WTC11 (cell line): ENCODE results near the gene DTWD2.

Source experiments
- CTCF ChIP-seq: fragments of 200-600 bp; IDR thresholded peaks from 2 replicates; pipeline ENCODE4 v1.8.0; 2022; ENCODE audit warnings: antibody characterized with exemption
- ESRRA ChIP-seq: sonication (generic); formaldehyde crosslinking; IDR thresholded peaks from 2 replicates; pipeline ENCODE4 v1.8.1; 2022; ENCODE audit warnings: mild to moderate bottlenecking, missing genetic modification reagents, borderline replicate concordance
- IRF2 ChIP-seq: sonication (generic); formaldehyde crosslinking; IDR thresholded peaks from 2 replicates; pipeline ENCODE4 v1.8.0; 2022; ENCODE audit warnings: low read depth, missing genetic modification reagents, borderline replicate concordance
- MAX ChIP-seq: sonication (generic); formaldehyde crosslinking; IDR thresholded peaks from 2 replicates; pipeline ENCODE4 v1.8.0; 2022; ENCODE audit warnings: mild to moderate bottlenecking, missing genetic modification reagents
- PREB ChIP-seq: sonication (generic); formaldehyde crosslinking; IDR thresholded peaks from 2 replicates; pipeline ENCODE4 v1.8.1; 2022; ENCODE audit warnings: mild to moderate bottlenecking, missing genetic modification reagents, moderate library complexity, borderline replicate concordance
- USF2 ChIP-seq: sonication (generic); formaldehyde crosslinking; IDR thresholded peaks from 2 replicates; pipeline ENCODE4 v1.8.1; 2023; ENCODE audit warnings: mild to moderate bottlenecking, missing genetic modification reagents, moderate library complexity
- ZNF512 ChIP-seq: sonication (generic); formaldehyde crosslinking; IDR thresholded peaks from 2 replicates; pipeline ENCODE4 v1.8.1; 2022; ENCODE audit warnings: missing genetic modification reagents, borderline replicate concordance

- no peak for TF ChIP-seq CTCF
- TF ChIP-seq MAX (CRISPR knock-in tag): no peak
- no peak for TF ChIP-seq IRF2
- TF ChIP-seq ESRRA (CRISPR knock-in tag): no peak
- TF ChIP-seq USF2 (CRISPR knock-in tag): no peak
- no peak for TF ChIP-seq ZNF512
- TF ChIP-seq PREB (CRISPR knock-in tag): no peak
Observed at GRCh38 chr5:118862596-118862995, 125.8 kb downstream of the DTWD2 start.
